Measurements from ENCODE around the gene PPP6R2.

Gene PPP6R2

GRCh38 chr22:50459496-50460140, 116.5 kb downstream of the PPP6R2 start:
- TF ChIP-seq, protein P1, sequence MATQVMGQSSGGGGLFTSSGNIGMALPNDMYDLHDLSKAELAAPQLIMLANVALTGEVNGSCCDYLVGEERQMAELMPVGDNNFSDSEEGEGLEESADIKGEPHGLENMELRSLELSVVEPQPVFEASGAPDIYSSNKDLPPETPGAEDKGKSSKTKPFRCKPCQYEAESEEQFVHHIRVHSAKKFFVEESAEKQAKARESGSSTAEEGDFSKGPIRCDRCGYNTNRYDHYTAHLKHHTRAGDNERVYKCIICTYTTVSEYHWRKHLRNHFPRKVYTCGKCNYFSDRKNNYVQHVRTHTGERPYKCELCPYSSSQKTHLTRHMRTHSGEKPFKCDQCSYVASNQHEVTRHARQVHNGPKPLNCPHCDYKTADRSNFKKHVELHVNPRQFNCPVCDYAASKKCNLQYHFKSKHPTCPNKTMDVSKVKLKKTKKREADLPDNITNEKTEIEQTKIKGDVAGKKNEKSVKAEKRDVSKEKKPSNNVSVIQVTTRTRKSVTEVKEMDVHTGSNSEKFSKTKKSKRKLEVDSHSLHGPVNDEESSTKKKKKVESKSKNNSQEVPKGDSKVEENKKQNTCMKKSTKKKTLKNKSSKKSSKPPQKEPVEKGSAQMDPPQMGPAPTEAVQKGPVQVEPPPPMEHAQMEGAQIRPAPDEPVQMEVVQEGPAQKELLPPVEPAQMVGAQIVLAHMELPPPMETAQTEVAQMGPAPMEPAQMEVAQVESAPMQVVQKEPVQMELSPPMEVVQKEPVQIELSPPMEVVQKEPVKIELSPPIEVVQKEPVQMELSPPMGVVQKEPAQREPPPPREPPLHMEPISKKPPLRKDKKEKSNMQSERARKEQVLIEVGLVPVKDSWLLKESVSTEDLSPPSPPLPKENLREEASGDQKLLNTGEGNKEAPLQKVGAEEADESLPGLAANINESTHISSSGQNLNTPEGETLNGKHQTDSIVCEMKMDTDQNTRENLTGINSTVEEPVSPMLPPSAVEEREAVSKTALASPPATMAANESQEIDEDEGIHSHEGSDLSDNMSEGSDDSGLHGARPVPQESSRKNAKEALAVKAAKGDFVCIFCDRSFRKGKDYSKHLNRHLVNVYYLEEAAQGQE (IDR thresholded peaks at IDR 0.05; ENCODE audit: insufficient read depth in 1 of 2, low read depth in 2 of 2, low read length in 2 of 2), result no peak
- TF ChIP-seq FOXP2 (optimal IDR thresholded peaks at IDR 0.05; ENCODE audit: borderline replicate concordance, extremely low read depth, extremely low read length, insufficient read depth), result no peak
- no peak for TF ChIP-seq SIN3A (IDR thresholded peaks at IDR 0.05; ENCODE audit: borderline replicate concordance, insufficient read depth, low read length)
- TF ChIP-seq TAF1 (IDR thresholded peaks at IDR 0.05; ENCODE audit: borderline replicate concordance, insufficient read depth, low read length), result no peak
- TF ChIP-seq POLR2AphosphoS5 (IDR thresholded peaks at IDR 0.05; ENCODE audit: low read depth, low read length), result no peak

- TF ChIP-seq SIN3A (IDR thresholded peaks at IDR 0.05; ENCODE audit: borderline replicate concordance, insufficient read depth, low read length), result no peak
- TF ChIP-seq POLR2AphosphoS5 (IDR thresholded peaks at IDR 0.05; ENCODE audit: low read depth, low read length), result no peak
- TF ChIP-seq, protein P1 (IDR thresholded peaks at IDR 0.05; ENCODE audit: insufficient read depth in 1 of 2, low read depth in 2 of 2, low read length in 2 of 2), result no peak
- TF ChIP-seq FOXP2 (optimal IDR thresholded peaks at IDR 0.05; ENCODE audit: borderline replicate concordance, extremely low read depth, extremely low read length, insufficient read depth), result no peak
- TF ChIP-seq TAF1 (IDR thresholded peaks at IDR 0.05; ENCODE audit: borderline replicate concordance, insufficient read depth, low read length), result no peak
Observed at GRCh38 chr22:50460938-50461337, 117.8 kb downstream of the PPP6R2 start.

DNA sequence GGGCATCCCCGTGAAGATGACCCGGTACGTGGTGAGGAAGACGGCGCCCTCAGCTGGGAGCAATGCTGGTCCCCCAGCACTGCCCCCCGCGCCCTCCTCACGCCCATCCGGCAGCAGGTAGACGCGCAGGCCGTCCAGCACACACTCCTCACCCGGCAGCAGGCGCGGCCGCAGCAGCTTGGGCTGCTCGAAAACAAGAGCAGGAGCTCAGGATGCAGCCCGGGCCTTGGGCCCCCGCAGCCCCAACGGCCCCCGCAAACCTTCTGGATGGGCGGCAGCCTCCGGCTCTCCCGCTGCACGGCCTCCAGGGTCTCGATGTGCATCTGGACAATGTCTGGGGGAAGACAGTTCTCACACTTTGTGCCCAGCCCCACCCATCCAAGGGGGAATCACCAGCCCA, 118.4 kb downstream of the PPP6R2 start:
- TF ChIP-seq TAF1 (IDR thresholded peaks at IDR 0.05; ENCODE audit: borderline replicate concordance, insufficient read depth, low read length) (no peak), POLR2AphosphoS5 (IDR thresholded peaks at IDR 0.05; ENCODE audit: low read depth, low read length) (no peak), SIN3A (IDR thresholded peaks at IDR 0.05; ENCODE audit: borderline replicate concordance, insufficient read depth, low read length) (no peak), FOXP2 (optimal IDR thresholded peaks at IDR 0.05; ENCODE audit: borderline replicate concordance, extremely low read depth, extremely low read length, insufficient read depth) (no peak)
- TF ChIP-seq, protein P1 (IDR thresholded peaks at IDR 0.05; ENCODE audit: insufficient read depth in 1 of 2, low read depth in 2 of 2, low read length in 2 of 2), result no peak

- no peak for TF ChIP-seq POLR2AphosphoS5 (IDR thresholded peaks at IDR 0.05; ENCODE audit: low read depth, low read length)
- TF ChIP-seq SIN3A (IDR thresholded peaks at IDR 0.05; ENCODE audit: borderline replicate concordance, insufficient read depth, low read length), result no peak
- TF ChIP-seq, protein P1 (IDR thresholded peaks at IDR 0.05; ENCODE audit: insufficient read depth in 1 of 2, low read depth in 2 of 2, low read length in 2 of 2), result no peak
- TF ChIP-seq FOXP2 (optimal IDR thresholded peaks at IDR 0.05; ENCODE audit: borderline replicate concordance, extremely low read depth, extremely low read length, insufficient read depth), result no peak
- no peak for TF ChIP-seq TAF1 (IDR thresholded peaks at IDR 0.05; ENCODE audit: borderline replicate concordance, insufficient read depth, low read length)
Observed at GRCh38 chr22:50461979-50462540, 118.9 kb downstream of the PPP6R2 start.

All from PFSK-1 (cell line).